PC-9 (cell line): ENCODE results near the gene SUPT20H.

Source experiments
- CTCF ChIP-seq: fragments of 200-600 bp; sonication (generic); conservative IDR thresholded peaks from 2 replicates; pipeline ENCODE4 v1.6.1; 2017; ENCODE audit warnings: mixed run types, antibody characterized with exemption, mild to moderate bottlenecking, moderate library complexity
- EZH2 ChIP-seq: fragments of 200-600 bp; sonication (generic); IDR thresholded peaks from 2 replicates; pipeline ENCODE4 v1.8.0; 2017; ENCODE audit warnings: antibody characterized with exemption, low read depth

- TF ChIP-seq CTCF (no peak), EZH2 (no peak)
These were observed 41.2 kb upstream of the SUPT20H start for GRCh38 chr13:37100731-37101130.
